Stomach (tissue), 9 donors: ENCODE data around the gene MAFB. TPM values are rescaled to one million over a fixed set of nuclear protein-coding genes. Genes with fewer than 3 reads are reported as not detected.

Experiments used
- DNase-seq, 2 donors: peaks; one replicate each; pipeline versions ENCODE4 v3.0.0 to v3.0.0-alpha.2; 2013 to 2019
- H3K27ac ChIP-seq, 5 donors: fragments of 200-600 bp in 4 of 5; sonication (generic) in 4 of 5; one replicate each; pipeline ENCODE4 v1.5.1; 2013 to 2019; ENCODE audit warnings: mild to moderate bottlenecking in 1 of 5, moderate library complexity in 1 of 5
- H3K27me3 ChIP-seq, 3 donors: fragments of 200-600 bp; sonication (generic); one replicate each; pipeline ENCODE4 v1.5.1; 2017 to 2019; ENCODE audit warnings: mixed run types in 1 of 3
- H3K36me3 ChIP-seq, 4 donors: fragments of 200-600 bp; sonication (generic); 1 replicate in 3 of 4; 2 replicates in 1 of 4; pipeline ENCODE4 v1.5.1; 2016 to 2019
- H3K4me1 ChIP-seq, 4 donors: fragments of 200-600 bp; sonication (generic); one replicate each; pipeline ENCODE4 v1.5.1; 2016 to 2019
- H3K4me3 ChIP-seq, 4 donors: fragments of 200-600 bp; sonication (generic) in 3 of 4; one replicate each; pipeline ENCODE4 v1.5.1; 2016 to 2019; ENCODE audit warnings: mild to moderate bottlenecking in 1 of 4
- H3K9me3 ChIP-seq, 4 donors: fragments of 200-600 bp; sonication (generic); one replicate each; pipeline ENCODE4 v1.5.1; 2016 to 2019
- EP300 ChIP-seq: sonication (generic); formaldehyde crosslinking; IDR thresholded peaks from one replicate; pipeline ENCODE4 v1.6.1; 2017; ENCODE audit warnings: antibody characterized with exemption
- POLR2A ChIP-seq, 4 donors: fragments of 450-650 bp; IDR thresholded peaks; one replicate each; pipeline ENCODE4 v1.6.1; 2016; ENCODE audit warnings: antibody characterized with exemption in 4 of 4, control low read depth in 2 of 4, mild to moderate bottlenecking in 1 of 4, moderate library complexity in 1 of 4
- POLR2AphosphoS5 ChIP-seq, 3 donors: sonication (generic); formaldehyde crosslinking; IDR thresholded peaks; one replicate each; pipeline ENCODE4 v1.6.1; 2016; ENCODE audit warnings: antibody characterized with exemption in 3 of 3
- WGBS, 5 donors: extraction: QIAGEN DNeasy Blood & Tissue Kit in 3 of 5; methylation state at CpG; one replicate each; pipeline versions ENCODE4 v1.1.5 to v1.1.7; 2013 to 2018; 5-methylcytosine and 5-hydroxymethylcytosine counted together
- intact Hi-C: fragments of 100-400 bp; cut with DNase I; formaldehyde crosslinking; loops from one replicate; pipeline ENCODE4 v1.15.1; 2023; ENCODE audit warnings: low total_unique reads
- polyA plus RNA-seq, 3 donors: library from polyadenylated mRNA; stranded (reverse); fragments of 200-250 nt; gene quantifications; one replicate each; pipeline ENCODE4 v1.2.3, GENCODE V29; 2013
- total RNA-seq, 5 donors: library from RNA; depleted of rRNA; stranded (reverse); fragments of >200 nt; gene quantifications; one replicate each; pipeline versions ENCODE4 v1.1.0 to v1.2.3, GENCODE V29; 2014 to 2016
- TF ChIP-seq, protein P1 (sequence below), 7 experiments: fragments of 450-650 bp in 4 of 7; fragments of 200-600 bp in 3 of 7; sonication (generic) in 3 of 7; IDR thresholded peaks; one replicate each; pipeline ENCODE4 v1.5.1; 2016 to 2019; ENCODE audit warnings: antibody characterized with exemption in 7 of 7, control low read depth in 2 of 7, mild to moderate bottlenecking in 1 of 7
- donor health status: healthy with polysubstance abuse.
- donor health status: Bipolar disorder and iron deficiency.
- donor health status: healthy.

MAFB gene
- total and polyA plus RNA-seq, 8 donors: 4.5 to 34.4 (median 8.5) TPM

DNA sequence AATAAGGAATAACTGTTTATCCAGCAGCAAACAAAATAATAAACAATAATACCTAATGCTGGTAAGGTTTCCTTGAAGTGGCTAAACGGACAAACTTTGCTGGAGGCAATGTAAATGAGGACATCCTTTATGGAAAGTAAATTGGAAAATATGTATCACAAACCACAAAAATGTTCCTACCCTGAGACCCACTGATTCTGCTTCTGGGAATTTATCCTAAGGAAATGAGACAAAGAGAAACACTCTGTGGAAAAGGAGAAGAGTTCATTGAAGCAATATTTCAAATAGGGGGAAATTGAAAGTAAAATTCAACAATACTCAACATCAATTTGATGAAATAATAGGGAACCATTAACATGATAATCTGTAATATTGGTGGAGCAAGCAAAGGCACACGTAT, 37.9 kb downstream of the MAFB start:
- DNase-seq: no peak
- H3K36me3 ChIP-seq: no peaks in the 10 kb centered on the region
- TF ChIP-seq POLR2AphosphoS5 (IDR thresholded peaks at IDR 0.05) (no peak), EP300 (no peak), POLR2A (IDR thresholded peaks at IDR 0.05) (no peak)
- TF ChIP-seq, protein P1, sequence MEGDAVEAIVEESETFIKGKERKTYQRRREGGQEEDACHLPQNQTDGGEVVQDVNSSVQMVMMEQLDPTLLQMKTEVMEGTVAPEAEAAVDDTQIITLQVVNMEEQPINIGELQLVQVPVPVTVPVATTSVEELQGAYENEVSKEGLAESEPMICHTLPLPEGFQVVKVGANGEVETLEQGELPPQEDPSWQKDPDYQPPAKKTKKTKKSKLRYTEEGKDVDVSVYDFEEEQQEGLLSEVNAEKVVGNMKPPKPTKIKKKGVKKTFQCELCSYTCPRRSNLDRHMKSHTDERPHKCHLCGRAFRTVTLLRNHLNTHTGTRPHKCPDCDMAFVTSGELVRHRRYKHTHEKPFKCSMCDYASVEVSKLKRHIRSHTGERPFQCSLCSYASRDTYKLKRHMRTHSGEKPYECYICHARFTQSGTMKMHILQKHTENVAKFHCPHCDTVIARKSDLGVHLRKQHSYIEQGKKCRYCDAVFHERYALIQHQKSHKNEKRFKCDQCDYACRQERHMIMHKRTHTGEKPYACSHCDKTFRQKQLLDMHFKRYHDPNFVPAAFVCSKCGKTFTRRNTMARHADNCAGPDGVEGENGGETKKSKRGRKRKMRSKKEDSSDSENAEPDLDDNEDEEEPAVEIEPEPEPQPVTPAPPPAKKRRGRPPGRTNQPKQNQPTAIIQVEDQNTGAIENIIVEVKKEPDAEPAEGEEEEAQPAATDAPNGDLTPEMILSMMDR (IDR thresholded peaks at IDR 0.05): no peak
- peaks cover 0 to 9% (median 0%) of the 10 kb centered on the region in 3 donors for H3K27me3 ChIP-seq
- intact Hi-C loops: no loop called here
- 58 to 67% (median 65%) methylated on average over 2 of the region's 2 CpGs for WGBS, 5 donors
- no peak overlapping the region for H3K4me3 ChIP-seq
- H3K27ac ChIP-seq: no peak overlapping the region
- no peaks in the 10 kb centered on the region for H3K9me3 ChIP-seq
- H3K4me1 ChIP-seq: peaks cover 0 to 7% (median 2%) of the 10 kb centered on the region in 4 donors

DNA sequence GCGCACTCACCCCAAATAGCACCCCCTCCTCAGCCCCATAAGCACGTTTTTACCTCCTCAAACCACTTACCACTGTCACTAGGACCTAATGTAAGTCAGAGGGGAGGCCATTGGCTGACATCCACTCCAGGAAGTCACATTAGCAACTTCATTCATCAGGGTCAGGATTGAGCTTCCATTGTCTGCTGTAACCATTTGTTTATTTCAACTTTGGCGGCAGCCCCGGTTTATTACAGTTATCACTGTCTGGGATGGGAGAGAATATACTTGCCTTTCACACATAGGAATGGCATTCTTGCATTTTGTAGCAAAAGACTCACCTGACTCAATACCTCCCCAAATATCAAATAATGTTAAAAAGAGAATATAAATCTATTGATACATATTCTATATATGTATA, 38.3 kb downstream of the MAFB start:
- peaks cover 0 to 9% (median 0%) of the 10 kb centered on the region in 3 donors for H3K27me3 ChIP-seq
- no peaks in the 10 kb centered on the region for H3K9me3 ChIP-seq
- DNase-seq: no peak
- intact Hi-C loops: no loop called here
- TF ChIP-seq, protein P1 (IDR thresholded peaks at IDR 0.05): no peak
- TF ChIP-seq POLR2AphosphoS5 (IDR thresholded peaks at IDR 0.05) (no peak), POLR2A (IDR thresholded peaks at IDR 0.05) (no peak), EP300 (no peak)
- H3K27ac ChIP-seq: no peak overlapping the region
- H3K4me1 ChIP-seq: peaks cover 0 to 8% (median 2%) of the 10 kb centered on the region in 4 donors
- H3K36me3 ChIP-seq: no peaks in the 10 kb centered on the region
- WGBS, 5 donors: 40 to 57% (median 54%) methylated on average over 4 of the region's 4 CpGs
- H3K4me3 ChIP-seq: no peak overlapping the region

DNA sequence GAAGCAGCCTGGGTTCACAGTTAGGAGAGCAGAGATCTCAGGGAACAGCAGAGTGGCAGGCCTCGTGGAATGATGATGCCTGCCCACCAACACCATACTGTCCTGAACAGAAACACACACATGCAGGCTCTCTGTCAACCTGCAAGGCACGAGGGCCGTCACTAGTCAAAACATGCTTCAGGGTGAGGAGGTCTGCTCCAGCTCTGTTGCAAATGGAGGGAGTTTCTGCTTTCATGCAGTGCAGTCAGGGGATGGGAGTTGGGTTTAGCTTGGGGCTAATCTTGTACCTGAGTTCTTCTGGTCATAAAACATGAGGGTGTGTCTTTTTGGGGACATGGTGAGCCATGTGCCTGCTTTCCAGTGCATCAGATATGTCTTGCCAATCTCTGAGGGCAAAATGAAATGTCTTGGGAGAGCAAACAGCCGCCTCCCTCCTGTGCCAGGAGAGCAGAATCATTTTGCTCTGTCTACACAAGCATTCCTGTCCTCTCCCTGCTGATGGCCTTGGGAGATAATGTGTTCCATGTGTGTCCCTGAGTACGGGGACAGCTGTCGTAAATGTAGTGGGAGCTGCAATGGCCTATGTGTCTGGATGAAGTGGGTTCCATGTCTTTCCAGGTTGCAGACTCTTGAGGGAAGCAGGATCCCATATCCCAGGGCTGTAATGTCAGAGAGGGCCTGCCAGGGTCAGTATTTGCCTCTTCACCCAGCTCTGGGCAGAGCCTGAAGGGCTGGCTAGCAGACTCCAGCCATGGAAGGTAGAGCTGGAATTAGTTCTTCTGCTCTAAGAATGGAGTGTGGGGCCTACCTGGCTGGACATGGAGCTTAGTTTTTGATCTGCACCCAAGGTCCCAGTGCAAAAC, 40.6 kb downstream of the MAFB start:
- 76 to 98% (median 85%) methylated on average over 6 of the region's 6 CpGs for WGBS, 5 donors
- no peaks in the 10 kb centered on the region for H3K36me3 ChIP-seq
- TF ChIP-seq EP300 (no peak), POLR2AphosphoS5 (IDR thresholded peaks at IDR 0.05) (no peak), POLR2A (IDR thresholded peaks at IDR 0.05) (no peak)
- TF ChIP-seq, protein P1 (IDR thresholded peaks at IDR 0.05): no peak
- peaks cover 0 to 8% (median 2%) of the 10 kb centered on the region in 4 donors for H3K4me1 ChIP-seq
- H3K27me3 ChIP-seq: peaks cover 0 to 9% (median 0%) of the 10 kb centered on the region in 3 donors
- intact Hi-C loops: no loop called here
- no peak overlapping the region for H3K4me3 ChIP-seq
- H3K9me3 ChIP-seq: no peaks in the 10 kb centered on the region
- H3K27ac ChIP-seq: no peak overlapping the region
- DNase-seq: no peak

DNA sequence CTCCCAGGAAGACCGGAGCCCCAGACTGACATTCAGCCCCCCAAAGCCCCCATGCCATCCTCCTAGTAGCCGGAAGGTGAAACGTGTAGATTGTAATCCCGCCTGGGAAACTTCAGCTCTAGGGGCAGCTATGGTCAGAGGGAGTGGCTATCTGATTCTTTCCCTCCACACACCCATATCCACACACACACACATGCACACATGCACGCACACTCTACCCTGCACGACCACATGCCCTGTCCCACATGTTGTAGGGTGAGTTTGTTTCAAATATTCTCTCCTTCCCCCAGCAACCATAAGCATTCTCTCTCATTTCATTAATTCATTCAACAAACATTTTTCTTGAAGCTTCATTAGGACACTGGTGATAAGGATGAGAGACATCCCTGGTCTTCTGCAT, 42.2 kb downstream of the MAFB start:
- Histone ChIP-seq H3K4me3 (no peak overlapping the region), H3K36me3 (no peaks in the 10 kb centered on the region), H3K27me3 (peaks cover 0 to 9% (median 0%) of the 10 kb centered on the region in 3 donors), H3K4me1 (peaks cover 0 to 8% (median 2%) of the 10 kb centered on the region in 4 donors), H3K27ac (no peak overlapping the region), H3K9me3 (no peaks in the 10 kb centered on the region)
- TF ChIP-seq POLR2A (IDR thresholded peaks at IDR 0.05) (no peak), EP300 (no peak), POLR2AphosphoS5 (IDR thresholded peaks at IDR 0.05) (no peak)
- TF ChIP-seq, protein P1 (IDR thresholded peaks at IDR 0.05): no peak
- no peak for DNase-seq
- intact Hi-C loops: no loop called here
- WGBS, 5 donors: 26 to 49% (median 44%) methylated on average over 6 of the region's 6 CpGs
